HFF-Myc (cell line): ENCODE data around the gene COL17A1.

Experiments used
- DNase-seq: peaks from one replicate; pipeline ENCODE4 v3.0.0-alpha.2; 2011; ENCODE audit warnings: low read depth; ENCODE audit errors: extremely low read depth
- H3K4me3 ChIP-seq: replicated peaks from 2 replicates; pipeline ENCODE4 v1.5.1; 2011; ENCODE audit warnings: low read depth, mild to moderate bottlenecking, control low read depth, low read length
- CTCF ChIP-seq: IDR thresholded peaks from 2 replicates; pipeline ENCODE4 v1.5.1; 2012; ENCODE audit warnings: mild to moderate bottlenecking, low read depth, low read length, control low read depth; ENCODE audit errors: missing control alignments

Gene COL17A1

GRCh38 chr10:104072786-104073185 lies 12.9 kb downstream of the COL17A1 start:
- no peak overlapping the region for H3K4me3 ChIP-seq
- DNase-seq = no peak
- TF ChIP-seq CTCF = no peak

GRCh38 chr10:104069613-104070012 lies 16.1 kb downstream of the COL17A1 start:
- TF ChIP-seq CTCF = no peak
- no peak for DNase-seq
- H3K4me3 ChIP-seq = no peak overlapping the region

- DNase-seq = no peak
- no peak for TF ChIP-seq CTCF
- no peak overlapping the region for H3K4me3 ChIP-seq
Measured at GRCh38 chr10:104067525-104067924, 18.2 kb downstream of the COL17A1 start.

GRCh38 chr10:104066945-104067344 lies 18.7 kb downstream of the COL17A1 start:
- H3K4me3 ChIP-seq = no peak overlapping the region
- no peak for DNase-seq
- TF ChIP-seq CTCF = no peak

GRCh38 chr10:104065748-104066147 lies 19.9 kb downstream of the COL17A1 start:
- DNase-seq = no peak
- no peak overlapping the region for H3K4me3 ChIP-seq
- TF ChIP-seq CTCF = no peak

GRCh38 chr10:104061196-104061595 lies 24.5 kb downstream of the COL17A1 start:
- TF ChIP-seq CTCF = no peak
- no peak for DNase-seq
- no peak overlapping the region for H3K4me3 ChIP-seq

- DNase-seq = no peak
- no peak for TF ChIP-seq CTCF
- H3K4me3 ChIP-seq = no peak overlapping the region
Measured at GRCh38 chr10:104059364-104059763, 26.3 kb downstream of the COL17A1 start.
